ENCODE data around the gene IL31.
"Not testable (repeated sequence)": the region's sequence is repeated elsewhere in the genome, so short reads cannot be mapped to it uniquely, and the experiment has no call there.

IL31 gene

GRCh38 chr12:122190842-122191668 lies 17.0 kb upstream of the IL31 start:
- DNase-seq = peak; percentile 82

- no peak for DNase-seq
These were observed 15.8 kb upstream of the IL31 start for GRCh38 chr12:122189626-122190475.

- no peak for DNase-seq
These were observed 13.4 kb upstream of the IL31 start for GRCh38 chr12:122187466-122187865.

GRCh38 chr12:122185494-122186082 lies 11.6 kb upstream of the IL31 start:
- peak; percentile 48 for DNase-seq

GRCh38 chr12:122185079-122185478 lies 11.1 kb upstream of the IL31 start:
- no peak for DNase-seq

GRCh38 chr12:122184517-122184916 lies 10.5 kb upstream of the IL31 start:
- no peak for DNase-seq

- DNase-seq = no peak
These were observed 9.5 kb upstream of the IL31 start for GRCh38 chr12:122183588-122183940.

GRCh38 chr12:122182887-122183587 lies 9.0 kb upstream of the IL31 start, which contains the start of gene LRRC43:
LRRC43 (plus strand) TSS chr12:122183123; CDS start chr12:122183145, 22 bp downstream.
- no peak for DNase-seq

- not testable (repeated sequence) for DNase-seq
These were observed 2.5 kb upstream of the IL31 start for GRCh38 chr12:122176473-122176872.

GRCh38 chr12:122172262-122172939 lies 1.6 kb downstream of the IL31 start:
- DNase-seq = no peak

GRCh38 chr12:122171399-122171798 lies 2.6 kb downstream of the IL31 start:
- no peak for DNase-seq

- no peak for DNase-seq
These were observed 5.5 kb downstream of the IL31 start for GRCh38 chr12:122168492-122168891.

GRCh38 chr12:122167356-122167925 lies 6.6 kb downstream of the IL31 start:
- no peak for DNase-seq

- DNase-seq = no peak
These were observed 7.3 kb downstream of the IL31 start for GRCh38 chr12:122166422-122167349.

GRCh38 chr12:122162976-122163375 lies 11.0 kb downstream of the IL31 start:
- DNase-seq = no peak

- no peak for DNase-seq
These were observed 12.3 kb downstream of the IL31 start for GRCh38 chr12:122161682-122162081.

GRCh38 chr12:122160761-122161160 lies 13.3 kb downstream of the IL31 start:
- DNase-seq = no peak

GRCh38 chr12:122159882-122160281 lies 14.1 kb downstream of the IL31 start:
- DNase-seq = no peak

GRCh38 chr12:122158700-122159285 lies 15.2 kb downstream of the IL31 start:
- no peak for DNase-seq

- no peak for DNase-seq
These were observed 18.3 kb downstream of the IL31 start for GRCh38 chr12:122155705-122156104.
